ENCODE results near the gene NAA35. TPM values are rescaled to one million over a fixed set of nuclear protein-coding genes. Genes with fewer than 3 reads are reported as not detected.
A peak's percentile ranks its signal among the peaks of the same experiment; 100 is the strongest.
"Not testable (repeated sequence)": the region's sequence is repeated elsewhere in the genome, so short reads cannot be mapped to it uniquely, and the experiment has no call there.

The NAA35 gene
- total RNA-seq, 2 donors from 2014 or later = 29.4 to 32.2 TPM

GRCh38 chr9:85935950-85936349 is 5.0 kb upstream of the NAA35 start:
- H3K4me3 Mint-ChIP-seq; H3K27ac Mint-ChIP-seq; H3K9me3 Mint-ChIP-seq; H3K4me1 Mint-ChIP-seq; H3K36me3 Mint-ChIP-seq (ENCODE audit: low read depth); H3K27me3 Mint-ChIP-seq; ATAC-seq (replicated peaks): not testable (repeated sequence)

GRCh38 chr9:85940275-85940831 is 593 bp upstream of the NAA35 start:
- ATAC-seq (replicated peaks) = no peak
- no peak overlapping the region for H3K4me3 Mint-ChIP-seq
- H3K4me1 Mint-ChIP-seq = peaks cover 5% of the 10 kb centered on the region
- no peaks in the 10 kb centered on the region for H3K27me3 Mint-ChIP-seq
- H3K9me3 Mint-ChIP-seq = no peaks in the 10 kb centered on the region
- no peak overlapping the region for H3K27ac Mint-ChIP-seq
- H3K36me3 Mint-ChIP-seq (ENCODE audit: low read depth) = no peaks in the 10 kb centered on the region

GRCh38 chr9:85941622-85941940 is 635 bp downstream of the NAA35 start:
- peaks cover 6% of the 10 kb centered on the region for H3K36me3 Mint-ChIP-seq (ENCODE audit: low read depth)
- ATAC-seq (replicated peaks) = no peak
- no peaks in the 10 kb centered on the region for H3K9me3 Mint-ChIP-seq
- no peak overlapping the region for H3K4me3 Mint-ChIP-seq
- H3K27ac Mint-ChIP-seq = no peak overlapping the region
- H3K4me1 Mint-ChIP-seq = peaks cover 5% of the 10 kb centered on the region
- H3K27me3 Mint-ChIP-seq = no peaks in the 10 kb centered on the region

GRCh38 chr9:85941966-85942912 is 1.3 kb downstream of the NAA35 start:
- ATAC-seq (replicated peaks) = no peak
- Mint-ChIP-seq H3K9me3 (no peaks in the 10 kb centered on the region), H3K27ac (no peak overlapping the region), H3K36me3 (ENCODE audit: low read depth) (peaks cover 12% of the 10 kb centered on the region), H3K27me3 (no peaks in the 10 kb centered on the region), H3K4me3 (no peak overlapping the region), H3K4me1 (peaks cover 5% of the 10 kb centered on the region)

GRCh38 chr9:85942913-85943709 is 2.2 kb downstream of the NAA35 start:
- H3K4me3 Mint-ChIP-seq = no peak overlapping the region
- H3K4me1 Mint-ChIP-seq = peaks cover 8% of the 10 kb centered on the region
- no peaks in the 10 kb centered on the region for H3K27me3 Mint-ChIP-seq
- peaks cover 21% of the 10 kb centered on the region for H3K36me3 Mint-ChIP-seq (ENCODE audit: low read depth)
- no peak overlapping the region for H3K27ac Mint-ChIP-seq
- ATAC-seq (replicated peaks) = no peak
- no peaks in the 10 kb centered on the region for H3K9me3 Mint-ChIP-seq

- no peak for ATAC-seq (replicated peaks)
- Mint-ChIP-seq H3K27me3 (no peaks in the 10 kb centered on the region), H3K9me3 (no peaks in the 10 kb centered on the region), H3K4me3 (no peak overlapping the region), H3K27ac (no peak overlapping the region), H3K4me1 (peaks cover 13% of the 10 kb centered on the region), H3K36me3 (ENCODE audit: low read depth) (peaks cover 29% of the 10 kb centered on the region)
Measured at GRCh38 chr9:85943757-85944430, 2.9 kb downstream of the NAA35 start.

GRCh38 chr9:85944672-85945071 is 3.7 kb downstream of the NAA35 start:
- Mint-ChIP-seq H3K36me3 (ENCODE audit: low read depth) (peaks cover 37% of the 10 kb centered on the region), H3K27me3 (no peaks in the 10 kb centered on the region), H3K4me1 (peaks cover 17% of the 10 kb centered on the region), H3K9me3 (no peaks in the 10 kb centered on the region), H3K4me3 (no peak overlapping the region), H3K27ac (no peak overlapping the region)
- ATAC-seq (replicated peaks) = no peak

- H3K4me1 Mint-ChIP-seq = peaks cover 15% of the 10 kb centered on the region
- no peaks in the 10 kb centered on the region for H3K9me3 Mint-ChIP-seq
- H3K27ac Mint-ChIP-seq = peak overlapping the region; percentile 71
- peaks cover 81% of the 10 kb centered on the region for H3K36me3 Mint-ChIP-seq (ENCODE audit: low read depth)
- H3K27me3 Mint-ChIP-seq = no peaks in the 10 kb centered on the region
- ATAC-seq (replicated peaks) = peak; percentile 31
- H3K4me3 Mint-ChIP-seq = peak overlapping the region; percentile 8
Measured at GRCh38 chr9:85949586-85950335, 8.8 kb downstream of the NAA35 start.

- no peak overlapping the region for H3K4me3 Mint-ChIP-seq
Measured at GRCh38 chr9:85959955-85960354, 19.0 kb downstream of the NAA35 start.

GRCh38 chr9:85960688-85961093 is 19.7 kb downstream of the NAA35 start:
- Mint-ChIP-seq H3K9me3 (no peaks in the 10 kb centered on the region), H3K27ac (no peak overlapping the region), H3K4me1 (no peaks in the 10 kb centered on the region), H3K4me3 (no peak overlapping the region), H3K27me3 (no peaks in the 10 kb centered on the region), H3K36me3 (ENCODE audit: low read depth) (peaks cover 90% of the 10 kb centered on the region)
- no peak for ATAC-seq (replicated peaks)

More at GRCh38 chr9:85959955-85960354, 19.0 kb downstream of the NAA35 start:
- Mint-ChIP-seq H3K27ac (no peak overlapping the region), H3K36me3 (ENCODE audit: low read depth) (peaks cover 84% of the 10 kb centered on the region), H3K27me3 (no peaks in the 10 kb centered on the region), H3K4me1 (no peaks in the 10 kb centered on the region), H3K9me3 (no peaks in the 10 kb centered on the region)
- ATAC-seq (replicated peaks) = no peak

GRCh38 chr9:85964526-85964925 is 23.6 kb downstream of the NAA35 start:
- Mint-ChIP-seq H3K36me3 (ENCODE audit: low read depth) (peaks cover 95% of the 10 kb centered on the region), H3K27me3 (no peaks in the 10 kb centered on the region), H3K9me3 (no peaks in the 10 kb centered on the region), H3K4me3 (no peak overlapping the region), H3K27ac (no peak overlapping the region), H3K4me1 (no peaks in the 10 kb centered on the region)
- no peak for ATAC-seq (replicated peaks)

- Mint-ChIP-seq H3K36me3 (ENCODE audit: low read depth) (peaks cover 95% of the 10 kb centered on the region), H3K4me1 (no peaks in the 10 kb centered on the region), H3K4me3 (no peak overlapping the region), H3K27ac (peak overlapping the region; percentile 47), H3K27me3 (no peaks in the 10 kb centered on the region), H3K9me3 (no peaks in the 10 kb centered on the region)
- peak; percentile 32 for ATAC-seq (replicated peaks)
Measured at GRCh38 chr9:85964949-85965348, 24.0 kb downstream of the NAA35 start.

GRCh38 chr9:85969727-85970126 is 28.8 kb downstream of the NAA35 start:
- Mint-ChIP-seq H3K4me3 (no peak overlapping the region), H3K27me3 (no peaks in the 10 kb centered on the region), H3K36me3 (ENCODE audit: low read depth) (peaks cover 92% of the 10 kb centered on the region), H3K4me1 (peaks cover 8% of the 10 kb centered on the region), H3K27ac (no peak overlapping the region), H3K9me3 (no peaks in the 10 kb centered on the region)
- ATAC-seq (replicated peaks) = no peak

- H3K27me3 Mint-ChIP-seq = no peaks in the 10 kb centered on the region
- no peak overlapping the region for H3K4me3 Mint-ChIP-seq
- H3K4me1 Mint-ChIP-seq = peaks cover 8% of the 10 kb centered on the region
- no peaks in the 10 kb centered on the region for H3K9me3 Mint-ChIP-seq
- H3K36me3 Mint-ChIP-seq (ENCODE audit: low read depth) = peaks cover 92% of the 10 kb centered on the region
- no peak overlapping the region for H3K27ac Mint-ChIP-seq
- ATAC-seq (replicated peaks) = no peak
Measured at GRCh38 chr9:85971731-85972130, 30.8 kb downstream of the NAA35 start.
